Activated CD4-positive, alpha-beta T cell treated with anti-CD3 and anti-CD28 coated beads for 36 hours (primary cell): ENCODE results near the gene PROKR2. TPM values are rescaled to one million over a fixed set of nuclear protein-coding genes. Genes with fewer than 3 reads are reported as not detected.

Source experiments
- ATAC-seq: fragments of 200-7000 bp; cut with Tn5 transposase; one replicate; pipeline ENCODE4 v1.10.0; 2021; ENCODE audit warnings: mild to moderate bottlenecking, moderate library complexity
- CTCF ChIA-PET: fragments of 350-600 bp; sonication (Branson Sonifier 250); formaldehyde crosslinking; loops from one replicate; lab custom pipeline; 2021; ENCODE audit warnings: antibody characterized with exemption; lab: Charles Lee
- POLR2A ChIA-PET: fragments of 350-600 bp; sonication (Branson Sonifier 250); formaldehyde crosslinking; loops from one replicate; lab custom pipeline; 2021; ENCODE audit warnings: antibody characterized with exemption, inconsistent platforms; lab: Charles Lee
- DNase-seq: peaks from one replicate; pipeline ENCODE4 v3.0.0-alpha.2; 2020
- H3K27ac Mint-ChIP-seq: one replicate; pipeline ENCODE4 v1.8.0; 2021; ENCODE audit warnings: mixed read lengths
- H3K27me3 Mint-ChIP-seq: one replicate; pipeline ENCODE4 v1.8.0; 2021; ENCODE audit warnings: mixed read lengths
- H3K36me3 Mint-ChIP-seq: one replicate; pipeline ENCODE4 v1.8.0; 2021; ENCODE audit warnings: low read depth, mixed read lengths
- H3K4me1 Mint-ChIP-seq: one replicate; pipeline ENCODE4 v1.8.0; 2021; ENCODE audit warnings: mixed read lengths
- H3K4me3 Mint-ChIP-seq: one replicate; pipeline ENCODE4 v1.8.0; 2021; ENCODE audit warnings: mild to moderate bottlenecking, moderate library complexity, mixed read lengths
- H3K9me3 Mint-ChIP-seq: one replicate; pipeline ENCODE4 v1.8.0; 2021; ENCODE audit warnings: low read depth, mixed read lengths
- intact Hi-C, 2 experiments: fragments of 100-400 bp; cut with DNase I in 1 of 2; cut with micrococcal nuclease in 1 of 2; formaldehyde crosslinking; loops; one replicate each; pipeline versions ENCODE4 v1.14.2 to v1.15.1; 2022 to 2024; cut with DNase I, micrococcal nuclease
- total RNA-seq, 2 experiments: library from RNA; stranded (reverse); gene quantifications; one replicate each; pipeline ENCODE4 v1.2.3, GENCODE V29; 2021

Gene PROKR2
- total RNA-seq, 2 experiments from 2014 or later: not detected

GRCh38 chr20:5279661-5280060 is 37.1 kb downstream of the PROKR2 start:
- peaks cover 29% of the 10 kb centered on the region for H3K27me3 Mint-ChIP-seq
- ATAC-seq (no peak), DNase-seq (no peak)
- intact Hi-C loops: no loop called here
- no peaks in the 10 kb centered on the region for H3K36me3 Mint-ChIP-seq
- H3K4me1 Mint-ChIP-seq: no peaks in the 10 kb centered on the region
- H3K9me3 Mint-ChIP-seq: no peaks in the 10 kb centered on the region
- ChIA-PET CTCF (no interaction called here), POLR2A (no interaction called here)
- no peak overlapping the region for H3K4me3 Mint-ChIP-seq
- no peak overlapping the region for H3K27ac Mint-ChIP-seq

- CTCF ChIA-PET: interaction anchor here (0.6 kb wide), 1 partner anchor 122 kb away, joined by 3 read pairs; no protein-coding TSS in a partner anchor
- H3K4me3 Mint-ChIP-seq: no peak overlapping the region
Measured at GRCh38 chr20:5272268-5272667, 44.5 kb downstream of the PROKR2 start.

GRCh38 chr20:5270603-5271002 is 46.2 kb downstream of the PROKR2 start:
- CTCF ChIA-PET: no interaction called here
- Mint-ChIP-seq H3K4me1 (no peaks in the 10 kb centered on the region), H3K9me3 (no peaks in the 10 kb centered on the region), H3K27ac (no peak overlapping the region), H3K27me3 (peaks cover 19% of the 10 kb centered on the region), H3K36me3 (no peaks in the 10 kb centered on the region), H3K4me3 (no peak overlapping the region)
- POLR2A ChIA-PET: no interaction called here
- ATAC-seq (no peak), DNase-seq (no peak)
- intact Hi-C loops: no loop called here

More at GRCh38 chr20:5272268-5272667, 44.5 kb downstream of the PROKR2 start:
- POLR2A ChIA-PET: no interaction called here
- Mint-ChIP-seq H3K27me3 (peaks cover 15% of the 10 kb centered on the region), H3K36me3 (no peaks in the 10 kb centered on the region), H3K9me3 (no peaks in the 10 kb centered on the region), H3K27ac (no peak overlapping the region), H3K4me1 (no peaks in the 10 kb centered on the region)
- DNase-seq (no peak), ATAC-seq (no peak)
- intact Hi-C loops: no loop called here

- intact Hi-C loops: no loop called here
- Mint-ChIP-seq H3K27ac (no peak overlapping the region), H3K27me3 (peaks cover 19% of the 10 kb centered on the region), H3K4me3 (no peak overlapping the region), H3K9me3 (no peaks in the 10 kb centered on the region), H3K4me1 (no peaks in the 10 kb centered on the region), H3K36me3 (no peaks in the 10 kb centered on the region)
- ChIA-PET POLR2A (no interaction called here), CTCF (interaction anchor here (0.7 kb wide), 1 partner anchor 468 kb away, joined by 3 read pairs; no protein-coding TSS in a partner anchor)
- DNase-seq (no peak), ATAC-seq (no peak)
Measured at GRCh38 chr20:5268449-5268848, 48.3 kb downstream of the PROKR2 start.

- no peak for DNase-seq
- CTCF ChIA-PET: no interaction called here
- intact Hi-C loops: no loop called here
- Mint-ChIP-seq H3K9me3 (no peaks in the 10 kb centered on the region), H3K36me3 (no peaks in the 10 kb centered on the region), H3K27ac (no peak overlapping the region), H3K4me3 (no peak overlapping the region), H3K4me1 (no peaks in the 10 kb centered on the region), H3K27me3 (peaks cover 23% of the 10 kb centered on the region)
- POLR2A ChIA-PET: no interaction called here
- ATAC-seq: no peak
Measured at GRCh38 chr20:5267092-5267491, 49.7 kb downstream of the PROKR2 start.

Other genes starting within 250 kb of the PROKR2 start
- 10 to 100 TPM; 63.7 to 66.3 TPM for gene TMEM230, start 203.9 kb downstream of the PROKR2 start, total RNA-seq
- gene PCNA, start 197.0 kb downstream of the PROKR2 start, total RNA-seq: 100 to 1,000 TPM; 494 to 576 TPM
- gene CDS2, start 189.9 kb downstream of the PROKR2 start, total RNA-seq: 10 to 100 TPM; 34.3 to 41.3 TPM